K562 (cell line): ENCODE results near the gene NCOA3. TPM values are rescaled to one million over a fixed set of nuclear protein-coding genes. Genes with fewer than 3 reads are reported as not detected.
A peak's percentile ranks its signal among the peaks of the same experiment; 100 is the strongest.

Experiments used
- ATAC-seq: fragments of 200-7000 bp; cut with Tn5 transposase; 3 replicates; pipeline ENCODE4 v1.9.1; 2020; ENCODE audit warnings: moderate library complexity
- BruUV-seq: library from RNA; stranded (reverse); fragments of 400-500 nt; replicated peaks from 2 replicates; lab custom pipeline; 2021; lab: Mats Ljungman, UMichigan
- CTCF ChIA-PET: fragments of 300-600 bp; formaldehyde crosslinking; extraction: SDS; loops from one replicate; lab custom pipeline; 2021; ENCODE audit warnings: low intra/inter-chr PET ratio; lab: Yijun Ruan, JAX
- POLR2A ChIA-PET: fragments of 300-600, 350-650 bp; sonication (Branson Sonifier 250); formaldehyde crosslinking; extraction: SDS; loops from one replicate; lab custom pipeline; 2021; ENCODE audit warnings: antibody characterized with exemption, inconsistent platforms; lab: Yijun Ruan, JAX
- DNase-seq, 4 experiments: peaks; one replicate each; pipeline versions ENCODE4 v3.0.0 to v3.0.0-alpha.2; 2011 to 2018; ENCODE audit warnings: low spot score in 3 of 4, mixed read lengths in 3 of 4; ENCODE audit errors: extremely low read depth in 1 of 4
- FAIRE-seq: peaks from 2 replicates; lab custom pipeline; 2011; peaks lifted over from hg19 to GRCh38; lab: Jason Lieb, UNC
- H2AFZ ChIP-seq: 2 replicates; pipeline ENCODE4 v1.6.0; 2011; ENCODE audit warnings: low read depth, low read length, control low read depth, inconsistent platforms
- H3K27ac ChIP-seq: fragments of 200-600 bp; 3 replicates; pipeline ENCODE4 v1.8.0; 2011; ENCODE audit warnings: low read depth, mild to moderate bottlenecking, control low read depth, inconsistent platforms, low read length, moderate library complexity, mixed read lengths; ENCODE audit errors: extremely low read depth
- H3K27me3 ChIP-seq, 2 experiments: fragments of 300-600 bp in 1 of 2; 2 replicates in 1 of 2; 3 replicates in 1 of 2; pipeline versions ENCODE4 v1.6.0 to v1.8.0; 2011; ENCODE audit warnings: inconsistent platforms in 2 of 2, low read length in 2 of 2, mild to moderate bottlenecking in 1 of 2, mixed read lengths in 1 of 2, moderate library complexity in 1 of 2; ENCODE audit not compliant: control insufficient read depth in 2 of 2, insufficient read depth in 2 of 2
- H3K36me3 ChIP-seq: fragments of 300-600 bp; 3 replicates; pipeline ENCODE4 v1.8.0; 2011; ENCODE audit warnings: mild to moderate bottlenecking, low read length, inconsistent platforms; ENCODE audit not compliant: control insufficient read depth, insufficient read depth
- H3K4me1 ChIP-seq, 2 experiments: fragments of 200-600 bp in 1 of 2; replicated peaks in 1 of 2; 2 replicates in 1 of 2; 3 replicates in 1 of 2; pipeline versions ENCODE4 v1.5.1 to v1.8.0; 2011; ENCODE audit warnings: inconsistent platforms in 2 of 2, low read length in 2 of 2, mild to moderate bottlenecking in 1 of 2, mixed read lengths in 1 of 2, moderate library complexity in 1 of 2; ENCODE audit not compliant: control insufficient read depth in 2 of 2, insufficient read depth in 2 of 2
- H3K4me2 ChIP-seq: 2 replicates; pipeline ENCODE4 v1.6.1; 2011; ENCODE audit warnings: low read length, control low read depth, inconsistent platforms, mixed read lengths; ENCODE audit not compliant: insufficient read depth
- H3K4me3 ChIP-seq: fragments of 200-600 bp; sonication (generic), shearing (Covaris generic); 2 replicates; pipeline ENCODE4 v1.5.1; 2016; ENCODE audit warnings: control low read depth, inconsistent platforms
- H3K79me2 ChIP-seq: fragments of 200-600 bp; 3 replicates; pipeline ENCODE4 v1.8.0; 2011; ENCODE audit warnings: low read length, inconsistent platforms; ENCODE audit not compliant: control insufficient read depth, insufficient read depth
- H3K9ac ChIP-seq, 2 experiments: 2 replicates each; pipeline versions ENCODE4 v1.6.0 to v1.6.1; 2011; ENCODE audit warnings: low read depth in 2 of 2, low read length in 2 of 2, control low read depth in 1 of 2, inconsistent platforms in 1 of 2, mild to moderate bottlenecking in 1 of 2, mixed read lengths in 1 of 2; ENCODE audit not compliant: insufficient read depth in 1 of 2
- H3K9me1 ChIP-seq: one replicate; pipeline ENCODE4 v1.6.0; 2011; ENCODE audit warnings: inconsistent platforms, mild to moderate bottlenecking, low read length, moderate library complexity; ENCODE audit not compliant: control insufficient read depth, insufficient read depth
- H3K9me3 ChIP-seq: replicated peaks from 2 replicates; pipeline ENCODE4 v1.5.1; 2011; ENCODE audit warnings: low read depth, low read length, inconsistent platforms; ENCODE audit not compliant: control insufficient read depth, insufficient read depth
- H4K20me1 ChIP-seq: replicated peaks from 2 replicates; pipeline ENCODE4 v1.6.1; 2011; ENCODE audit warnings: low read length, inconsistent platforms, mixed read lengths; ENCODE audit not compliant: control insufficient read depth, insufficient read depth
- CHD1 ChIP-seq: fragments of 200-600 bp; sonication (generic); IDR thresholded peaks from one replicate; pipeline ENCODE4 v1.6.1; 2012; ENCODE audit warnings: mild to moderate bottlenecking, moderate library complexity, low read length, inconsistent platforms
- COPS2 ChIP-seq: fragments of 450-650 bp; conservative IDR thresholded peaks from 2 replicates; pipeline ENCODE4 v1.6.1; 2016; ENCODE audit warnings: mild to moderate bottlenecking, moderate library complexity
- EWSR1 ChIP-seq: fragments of 450-650 bp; IDR thresholded peaks from 2 replicates; pipeline ENCODE4 v1.6.1; 2018; ENCODE audit warnings: borderline replicate concordance, mild to moderate bottlenecking, low read depth, moderate library complexity; ENCODE audit not compliant: partially characterized antibody
- HDAC3 ChIP-seq: fragments of 450-650 bp; IDR thresholded peaks from 2 replicates; pipeline ENCODE4 v1.6.1; 2018; ENCODE audit warnings: borderline replicate concordance, mild to moderate bottlenecking, moderate library complexity; ENCODE audit not compliant: partially characterized antibody
- ILF3 ChIP-seq: fragments of 450-650 bp; IDR thresholded peaks from 2 replicates; pipeline ENCODE4 v1.6.1; 2018; ENCODE audit warnings: antibody characterized with exemption, mild to moderate bottlenecking, moderate library complexity, borderline replicate concordance
- MAFF ChIP-seq: IDR thresholded peaks from 2 replicates; pipeline ENCODE4 v1.6.1; 2012; ENCODE audit warnings: low read length, improper control_type of control experiment
- MEIS2 ChIP-seq: fragments of 450-650 bp; IDR thresholded peaks from 2 replicates; pipeline ENCODE4 v1.6.1; 2014; ENCODE audit warnings: mild to moderate bottlenecking; ENCODE audit not compliant: partially characterized antibody
- WGBS: fragments of 100-300 bp; shearing (Covaris generic); methylation state at CpG from one replicate; pipeline ENCODE4 v1.1.6; 2016; ENCODE audit warnings: low coverage, mixed read lengths; ENCODE audit not compliant: insufficient coverage; ENCODE audit errors: missing lambda C conversion rate; 5-methylcytosine and 5-hydroxymethylcytosine counted together
- in situ Hi-C: fragments of 300-500 bp; cut with MboI; formaldehyde crosslinking; loops from 4 replicates; pipeline ENCODE4 v1.15.0; 2018; ENCODE audit warnings: inconsistent platforms, mixed read lengths
- intact Hi-C: fragments of 100-400 bp; cut with micrococcal nuclease; formaldehyde crosslinking; loops from 2 replicates; pipeline ENCODE4 v1.14.2; 2022
- polyA plus RNA-seq, 8 experiments: library from polyadenylated mRNA; depleted of rRNA in 4 of 8; stranded (reverse) in 5 of 8; unstranded in 3 of 8; fragments of >200 nt; fragmentation: Nextera tagmentation in 2 of 8; fragmentation: Illumina TruSeq in 1 of 8; extraction: Ambion mirVana in 2 of 8; extraction: Trizol in 1 of 8; gene quantifications; 2 replicates each; pipeline versions ENCODE4 v1.2.1 to v1.2.3, GENCODE V29; 2011 to 2014; ENCODE audit warnings: inconsistent platforms in 1 of 8, missing spikeins in 1 of 8
- total RNA-seq, 7 experiments: library from RNA; depleted of rRNA in 6 of 7; stranded (reverse); fragments of >200 nt in 6 of 7; fragmentation: Illumina TruSeq in 2 of 7; extraction: Trizol in 2 of 7; gene quantifications; 2 replicates each; pipeline versions ENCODE4 v1.2.1 to v1.2.3, GENCODE V29; 2011 to 2021; ENCODE audit warnings: low replicate concordance in 1 of 7
- TF ChIP-seq, protein P1 (sequence below), 3 experiments: fragments of 200-800 bp in 1 of 3; fragments of 250-450 bp in 1 of 3; fragments of 450-650 bp in 1 of 3; sonication (Bioruptor Pico) in 1 of 3; sonication (Bioruptor generic) in 1 of 3; formaldehyde crosslinking in 1 of 3; IDR thresholded peaks; 2 replicates each; pipeline versions ENCODE4 v1.6.1 to v1.8.0; 2016 to 2022; ENCODE audit warnings: mild to moderate bottlenecking in 2 of 3, missing genetic modification characterization in 2 of 3, missing compliant biosample characterization in 1 of 3, moderate library complexity in 1 of 3
- TF ChIP-seq, protein P2 (sequence below), 2 experiments: fragments of 450-650 bp in 1 of 2; sonication (generic) in 1 of 2; formaldehyde crosslinking in 1 of 2; IDR thresholded peaks in 1 of 2; conservative IDR thresholded peaks in 1 of 2; 2 replicates each; pipeline versions ENCODE4 v1.6.1 to v1.8.1; 2016 to 2023; ENCODE audit warnings: mild to moderate bottlenecking in 2 of 2, moderate library complexity in 2 of 2, inconsistent platforms in 1 of 2, missing genetic modification reagents in 1 of 2

Gene NCOA3
- total and polyA plus RNA-seq, 9 of the 15 experiments (the other 6 are each of a cell fraction or from before 2014, with no cell fraction given), result 3.2 to 24.3 (median 14.4) TPM

DNA sequence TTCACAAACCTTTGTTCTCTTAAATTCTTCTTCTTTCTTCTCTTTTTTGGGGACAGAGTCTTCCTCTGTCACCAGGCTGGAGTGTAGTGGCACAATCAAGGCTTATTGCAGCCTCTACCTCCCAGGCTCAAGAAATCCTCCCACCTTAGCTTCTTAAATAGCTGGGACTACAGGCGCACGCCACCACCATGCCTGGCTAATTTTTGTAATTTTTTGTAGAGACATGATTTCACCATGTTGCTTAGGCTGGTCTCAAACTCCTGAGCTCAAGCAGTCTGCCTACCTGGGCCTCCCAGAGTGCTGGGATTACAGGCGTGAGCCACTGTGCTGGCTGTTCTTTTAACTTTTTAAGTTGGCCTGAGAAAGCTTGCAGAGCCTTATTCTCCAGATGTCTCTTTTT, 48.0 kb downstream of the NCOA3 start:
- no peak overlapping the region for H3K27ac ChIP-seq
- H2AFZ ChIP-seq, result no peak overlapping the region
- no peak for TF ChIP-seq HDAC3
- TF ChIP-seq ILF3, result no peak
- no peak for TF ChIP-seq CHD1
- no peak for TF ChIP-seq COPS2
- no peak overlapping the region for H3K4me3 ChIP-seq
- in situ Hi-C loops (no loop called here), intact Hi-C loops (no loop called here)
- H3K4me1 ChIP-seq, result no peaks in the 10 kb centered on the region; a peak in 1 of 5 replicates
- ATAC-seq (no peak), FAIRE-seq (no peak), DNase-seq (no peak)
- H3K4me2 ChIP-seq, result no peak overlapping the region
- peaks cover 43% of the 10 kb centered on the region for H3K79me2 ChIP-seq
- no peaks in the 10 kb centered on the region for H3K27me3 ChIP-seq
- ChIA-PET POLR2A (interaction anchor here (0.7 to 1.9 kb wide), 3 partner anchors 13 to 23 kb away, joined by 3 to 4 read pairs (median 4); no protein-coding TSS in a partner anchor), CTCF (interaction anchor here (0.6 kb wide), 1 partner anchor 153 kb away, joined by 3 read pairs; no protein-coding TSS in a partner anchor)
- H3K36me3 ChIP-seq, result no peaks in the 10 kb centered on the region
- WGBS, result 89% methylated on average over 3 of the region's 3 CpGs
- H4K20me1 ChIP-seq, result no peaks in the 10 kb centered on the region
- no peak overlapping the region for H3K9ac ChIP-seq
- H3K9me3 ChIP-seq, result no peaks in the 10 kb centered on the region
- no TSS peak for BruUV-seq
- H3K9me1 ChIP-seq, result no peaks in the 10 kb centered on the region

DNA sequence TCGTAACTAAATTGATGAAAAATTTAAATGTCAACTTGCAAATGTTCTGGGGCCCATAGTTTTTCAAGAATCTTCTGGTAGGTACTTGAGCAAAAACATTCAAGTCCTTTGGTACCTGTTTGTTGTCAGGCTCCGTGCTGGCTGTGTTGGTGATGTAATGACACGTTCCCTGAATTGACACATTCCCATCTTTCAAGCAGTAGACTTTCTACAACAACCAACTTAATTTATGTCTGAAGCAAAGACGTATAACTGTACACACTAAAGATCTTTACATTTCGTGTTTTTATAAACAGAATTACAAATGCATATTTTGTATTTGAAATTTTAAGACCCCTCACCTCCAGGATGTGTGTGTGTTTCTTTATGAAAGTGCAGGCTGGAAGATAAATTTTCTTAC, 49.5 kb downstream of the NCOA3 start:
- Histone ChIP-seq H3K4me2 (no peak overlapping the region), H3K9me1 (no peaks in the 10 kb centered on the region), H3K27me3 (no peaks in the 10 kb centered on the region), H3K36me3 (no peaks in the 10 kb centered on the region), H3K79me2 (peaks cover 42% of the 10 kb centered on the region), H4K20me1 (no peaks in the 10 kb centered on the region), H2AFZ (no peak overlapping the region), H3K4me3 (no peak overlapping the region), H3K27ac (no peak overlapping the region), H3K9me3 (no peaks in the 10 kb centered on the region), H3K9ac (no peak overlapping the region), H3K4me1 (no peaks in the 10 kb centered on the region)
- FAIRE-seq, result no peak
- DNase-seq, result no peak
- ChIA-PET CTCF (no interaction called here), POLR2A (no interaction called here)
- no peak for ATAC-seq
- WGBS, result 50% methylated on average over 5 of the region's 5 CpGs
- BruUV-seq, result no TSS peak
- intact Hi-C loops, result no loop called here
- in situ Hi-C loops, result no loop called here
- TF ChIP-seq EWSR1, result peak; percentile 24
- no peak for TF ChIP-seq MAFF
- TF ChIP-seq, protein P1, sequence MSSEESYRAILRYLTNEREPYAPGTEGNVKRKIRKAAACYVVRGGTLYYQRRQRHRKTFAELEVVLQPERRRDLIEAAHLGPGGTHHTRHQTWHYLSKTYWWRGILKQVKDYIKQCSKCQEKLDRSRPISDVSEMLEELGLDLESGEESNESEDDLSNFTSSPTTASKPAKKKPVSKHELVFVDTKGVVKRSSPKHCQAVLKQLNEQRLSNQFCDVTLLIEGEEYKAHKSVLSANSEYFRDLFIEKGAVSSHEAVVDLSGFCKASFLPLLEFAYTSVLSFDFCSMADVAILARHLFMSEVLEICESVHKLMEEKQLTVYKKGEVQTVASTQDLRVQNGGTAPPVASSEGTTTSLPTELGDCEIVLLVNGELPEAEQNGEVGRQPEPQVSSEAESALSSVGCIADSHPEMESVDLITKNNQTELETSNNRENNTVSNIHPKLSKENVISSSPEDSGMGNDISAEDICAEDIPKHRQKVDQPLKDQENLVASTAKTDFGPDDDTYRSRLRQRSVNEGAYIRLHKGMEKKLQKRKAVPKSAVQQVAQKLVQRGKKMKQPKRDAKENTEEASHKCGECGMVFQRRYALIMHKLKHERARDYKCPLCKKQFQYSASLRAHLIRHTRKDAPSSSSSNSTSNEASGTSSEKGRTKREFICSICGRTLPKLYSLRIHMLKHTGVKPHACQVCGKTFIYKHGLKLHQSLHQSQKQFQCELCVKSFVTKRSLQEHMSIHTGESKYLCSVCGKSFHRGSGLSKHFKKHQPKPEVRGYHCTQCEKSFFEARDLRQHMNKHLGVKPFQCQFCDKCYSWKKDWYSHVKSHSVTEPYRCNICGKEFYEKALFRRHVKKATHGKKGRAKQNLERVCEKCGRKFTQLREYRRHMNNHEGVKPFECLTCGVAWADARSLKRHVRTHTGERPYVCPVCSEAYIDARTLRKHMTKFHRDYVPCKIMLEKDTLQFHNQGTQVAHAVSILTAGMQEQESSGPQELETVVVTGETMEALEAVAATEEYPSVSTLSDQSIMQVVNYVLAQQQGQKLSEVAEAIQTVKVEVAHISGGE (CRISPR knock-in tag; IDR thresholded peaks at IDR 0.05), result peak in 1 of 3 experiments; percentile 68; a peak in 2 of 6 replicates
- peak; percentile 23 for TF ChIP-seq MEIS2
- TF ChIP-seq, protein P2, sequence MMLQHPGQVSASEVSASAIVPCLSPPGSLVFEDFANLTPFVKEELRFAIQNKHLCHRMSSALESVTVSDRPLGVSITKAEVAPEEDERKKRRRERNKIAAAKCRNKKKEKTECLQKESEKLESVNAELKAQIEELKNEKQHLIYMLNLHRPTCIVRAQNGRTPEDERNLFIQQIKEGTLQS (IDR thresholded peaks at IDR 0.05), result 0 out of 2 replicates have a peak, but pooled peaks have one; percentile 26
- TF ChIP-seq, protein P2 (CRISPR knock-in tag; conservative IDR thresholded peaks at IDR 0.05), result no peak
- TF ChIP-seq CHD1, result no peak
